Daoy (cell line): ENCODE measurements around the gene SHC2. TPM values are rescaled to one million over a fixed set of nuclear protein-coding genes. Genes with fewer than 3 reads are reported as not detected.
A peak's percentile ranks its signal among the peaks of the same experiment; 100 is the strongest.
"Not testable (repeated sequence)": the region's sequence is repeated elsewhere in the genome, so short reads cannot be mapped to it uniquely, and the experiment has no call there.

Experiments
- DNase-seq: peaks from one replicate; pipeline ENCODE4 v3.0.0-alpha.2; 2015; ENCODE audit warnings: low read depth
- total RNA-seq: library from RNA; depleted of rRNA; stranded (reverse); fragments of >200 nt; shearing (Covaris generic); gene quantifications from 2 replicates; pipeline ENCODE4 v1.2.3, GENCODE V29; 2014

The SHC2 gene
- total RNA-seq, 1 experiment from 2014 or later, result 0.11 TPM

DNA sequence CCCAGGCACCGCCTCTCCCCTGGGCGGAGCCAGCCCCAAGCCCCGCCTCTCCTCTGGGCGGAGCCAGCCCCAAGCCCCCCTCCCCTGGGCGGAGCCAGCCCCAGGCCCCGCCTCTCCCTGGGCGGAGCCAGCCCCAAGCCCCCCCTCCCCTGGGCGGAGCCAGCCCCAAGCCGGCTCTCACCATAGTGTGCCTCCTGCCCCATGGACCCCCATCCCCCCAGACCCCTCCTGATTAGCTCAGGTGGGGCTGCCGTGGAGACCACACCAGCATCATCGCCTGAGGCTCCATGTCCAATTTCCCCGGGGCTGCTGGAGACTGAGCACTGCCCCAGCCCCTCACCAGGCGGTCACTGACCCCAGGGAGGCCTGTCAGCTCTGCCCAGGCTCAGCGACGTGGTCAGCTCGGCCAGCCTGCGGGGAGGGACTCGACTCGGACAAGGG is 31.3 kb upstream of the SHC2 start:
- no peak for DNase-seq

DNA sequence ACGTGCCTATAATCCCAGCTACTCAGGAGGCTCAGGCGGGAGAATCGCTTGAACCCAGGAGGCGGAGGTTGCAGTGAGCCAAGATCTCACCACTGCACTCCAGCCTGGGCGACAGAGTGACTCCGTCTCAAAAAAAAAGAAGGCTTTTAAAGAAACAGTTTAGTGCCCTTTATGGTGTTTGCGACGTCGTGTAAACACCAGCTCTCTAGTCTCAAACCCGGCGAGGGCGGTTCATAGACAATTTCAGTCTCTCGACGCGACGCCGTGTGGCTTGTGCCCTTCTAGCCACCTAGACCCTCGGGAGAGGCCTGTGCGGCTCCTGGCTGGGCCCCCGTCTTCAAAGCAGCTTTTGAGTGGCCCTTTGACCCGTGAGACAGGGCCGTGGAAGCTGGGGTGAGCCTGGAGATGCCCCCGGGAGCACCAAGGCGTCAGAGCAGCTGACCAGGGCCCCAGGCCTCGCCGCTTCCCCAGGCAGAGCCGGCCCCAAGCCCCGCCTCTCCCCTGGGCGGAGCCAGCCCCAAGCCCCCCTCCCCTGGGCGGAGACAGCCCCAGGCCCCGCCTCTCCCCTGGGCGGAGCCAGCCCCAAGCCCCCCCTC is 30.4 kb upstream of the SHC2 start:
- no peak for DNase-seq

DNA sequence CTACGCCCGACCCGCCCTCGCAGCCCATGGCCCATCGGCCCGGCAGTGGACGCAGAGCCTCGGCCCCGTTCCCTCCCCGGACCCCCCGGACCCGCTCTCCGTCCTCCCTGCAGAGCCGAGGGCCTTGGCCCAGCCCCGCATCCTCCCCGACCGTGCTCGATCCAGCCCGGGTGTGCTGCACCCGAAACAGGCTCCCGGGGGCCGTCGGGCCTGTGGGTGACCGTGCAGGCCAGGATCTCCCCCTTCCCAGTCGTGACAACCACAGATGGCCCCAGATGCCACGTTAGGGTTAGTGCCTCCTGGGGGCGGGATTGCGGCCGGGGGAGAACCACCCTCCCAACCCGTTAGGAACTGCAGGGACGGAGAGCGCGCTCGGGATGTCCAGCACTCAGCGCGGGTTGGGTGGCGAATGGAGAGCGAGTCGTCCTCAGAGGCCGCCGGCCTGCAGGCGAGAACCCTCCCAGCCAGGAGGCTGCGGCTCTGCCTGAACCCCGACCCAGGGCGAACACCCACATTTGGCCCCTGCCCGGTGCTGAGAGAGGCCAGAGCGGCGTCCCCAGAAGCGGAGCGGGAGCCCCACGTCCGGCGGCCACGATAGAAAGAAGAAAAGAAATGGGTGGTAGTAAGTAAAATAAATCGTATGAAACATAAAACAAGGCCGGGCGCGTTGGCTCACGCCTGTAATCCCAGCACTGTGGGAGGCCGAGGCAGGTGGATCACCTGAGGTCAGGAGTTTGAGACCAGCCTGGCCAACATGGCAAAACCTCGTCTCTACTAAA is 28.8 kb upstream of the SHC2 start:
- no peak for DNase-seq

DNA sequence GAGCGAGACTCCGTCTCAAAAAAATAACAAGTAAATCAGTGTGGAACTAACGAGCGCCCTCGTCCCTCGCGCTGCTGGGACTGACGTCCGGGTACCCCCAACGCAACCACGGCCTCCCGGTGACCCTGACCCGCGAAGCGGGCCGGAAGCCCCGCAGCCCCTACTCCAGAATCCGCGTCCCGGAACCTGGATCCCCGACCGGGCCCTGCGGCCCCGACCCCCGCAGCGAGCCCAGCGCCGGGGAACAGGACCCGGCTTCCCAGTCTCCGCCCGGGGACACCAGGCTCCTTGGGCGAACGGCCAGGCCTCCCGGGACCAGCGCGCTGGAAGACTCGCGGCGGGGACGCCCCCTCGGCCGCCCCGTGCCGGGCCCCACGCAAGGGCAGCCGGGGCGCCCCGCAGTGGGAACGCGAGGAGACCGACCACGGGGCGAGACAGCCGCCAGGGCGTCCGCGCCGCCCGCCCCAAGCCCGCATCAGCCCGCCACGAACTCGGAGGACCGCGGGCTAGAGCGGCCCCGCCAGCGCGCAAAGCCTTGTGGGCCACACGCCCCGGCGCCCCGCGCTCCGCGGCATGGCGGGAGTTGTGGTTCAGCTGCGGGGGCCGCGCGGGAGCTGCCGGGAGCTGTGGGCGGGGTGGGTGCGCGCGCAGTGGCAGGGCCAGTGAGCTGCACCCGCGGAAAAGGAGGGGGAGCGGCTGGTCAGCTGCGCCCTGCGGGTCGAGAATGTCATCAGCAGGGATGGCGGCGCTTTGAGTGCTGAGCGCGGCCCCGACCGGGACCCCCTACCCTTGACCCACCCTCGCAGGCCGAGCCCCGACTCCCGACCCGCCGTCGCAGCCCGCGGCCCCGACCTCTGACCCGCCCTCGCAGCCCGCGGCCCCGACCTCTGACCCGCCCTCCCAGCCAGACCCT is 27.9 kb upstream of the SHC2 start:
- DNase-seq, result peak; percentile 97

DNA sequence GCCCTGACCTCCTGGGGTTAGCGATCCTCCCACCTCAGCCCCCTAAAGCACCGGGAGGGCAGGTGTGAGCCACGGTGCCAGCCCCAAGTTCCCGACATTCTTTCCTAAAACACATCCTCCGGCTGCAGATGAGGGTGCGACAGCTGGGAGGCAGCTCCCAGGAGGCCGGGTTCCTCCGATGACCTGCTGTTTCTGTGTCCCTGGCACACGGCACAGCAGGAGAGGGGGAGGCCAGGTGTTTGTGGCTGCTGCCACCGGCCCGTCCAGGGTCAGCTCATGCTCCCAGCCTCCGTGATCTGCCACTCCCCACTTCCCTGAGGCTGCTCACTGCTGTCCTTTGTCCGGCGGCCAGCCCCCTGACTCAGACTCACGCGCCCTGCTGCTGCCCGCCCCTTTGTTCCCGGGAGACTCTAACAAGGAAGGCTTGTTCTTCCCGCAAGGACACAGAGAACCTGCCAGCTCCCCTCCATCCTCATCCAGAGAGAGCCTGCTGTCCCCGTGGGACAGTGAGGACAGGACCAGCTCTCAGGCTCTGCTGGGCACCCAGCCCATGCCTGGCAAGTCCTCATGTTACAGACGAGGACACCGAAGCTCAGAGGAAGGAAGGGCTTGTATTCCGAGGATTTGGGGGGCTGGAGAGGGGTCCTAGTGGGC is 24.9 kb upstream of the SHC2 start:
- DNase-seq, result peak; percentile 60

DNA sequence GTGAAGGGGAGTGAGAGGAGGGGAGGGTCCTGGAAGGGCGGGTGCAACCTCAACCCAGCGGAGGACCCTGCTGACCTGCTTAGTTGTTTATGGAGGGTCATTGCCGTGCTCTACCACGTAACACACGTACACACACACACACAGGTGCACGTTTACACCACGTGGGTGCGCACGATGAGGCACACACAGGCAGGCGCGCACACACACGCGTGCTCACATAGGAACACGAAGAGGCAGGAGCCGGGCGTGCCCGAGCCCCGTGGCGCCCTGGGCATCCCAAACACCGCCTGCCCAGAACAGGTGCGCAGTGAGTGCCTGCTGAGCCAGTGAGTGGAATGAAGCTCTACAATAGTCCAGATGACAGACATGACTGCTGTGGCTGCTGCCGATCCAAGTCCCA is 24.2 kb upstream of the SHC2 start:
- DNase-seq, result no peak

DNA sequence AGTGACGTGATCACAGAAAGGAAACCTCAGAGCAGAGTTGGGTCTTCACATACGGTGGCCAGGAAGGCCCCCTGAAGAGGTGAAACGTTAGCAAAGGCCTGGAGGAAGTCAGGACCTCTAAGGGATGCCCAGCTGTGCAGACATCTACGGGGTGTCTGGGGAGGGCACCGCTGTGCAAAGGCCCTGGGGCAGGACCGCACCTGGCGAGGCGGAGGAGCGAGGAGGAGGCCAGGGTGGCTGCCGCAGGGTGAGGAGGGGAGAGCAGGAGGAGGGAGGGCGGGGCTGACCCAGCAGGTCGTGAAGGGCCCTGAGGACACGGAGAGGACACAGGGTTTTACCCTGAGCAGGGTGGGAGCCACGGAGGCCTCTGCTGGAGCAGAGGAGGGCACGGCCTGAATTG is 23.7 kb upstream of the SHC2 start:
- DNase-seq, result no peak

DNA sequence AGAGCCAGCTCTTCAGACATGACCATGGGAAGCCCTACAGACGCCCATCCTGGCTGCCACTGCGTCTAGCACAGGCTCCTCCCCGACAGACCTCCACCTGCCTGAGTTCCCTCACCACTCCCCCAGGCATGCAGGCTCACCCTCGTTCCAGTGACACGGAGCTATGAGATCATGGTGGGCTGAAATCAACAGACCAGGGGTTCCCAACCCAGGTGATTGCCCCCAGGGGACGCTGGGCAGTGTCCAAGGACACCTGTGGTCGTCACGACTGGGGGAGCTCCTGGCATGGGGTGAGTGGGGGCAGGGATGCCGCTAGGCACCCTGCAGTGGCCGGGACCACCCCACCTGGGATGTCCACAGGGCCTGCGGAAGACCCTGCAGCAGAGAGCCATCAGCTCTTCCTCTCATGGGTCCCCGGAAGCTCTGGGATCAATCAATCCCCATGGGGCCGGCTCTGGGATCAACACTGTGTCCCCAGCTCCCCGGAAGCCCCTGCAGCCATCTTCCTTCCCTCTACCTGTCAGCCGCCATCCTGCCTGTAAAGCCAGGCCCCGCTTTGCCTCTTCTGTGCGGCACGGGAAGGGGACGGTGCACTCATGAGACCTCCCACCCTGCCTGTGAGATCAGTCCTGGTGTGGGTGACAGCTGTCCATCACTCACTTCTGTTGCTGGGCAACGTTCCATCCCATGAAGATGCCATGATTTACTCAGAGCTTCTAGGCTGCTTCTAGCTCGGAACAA is 22.7 kb upstream of the SHC2 start:
- DNase-seq, result no peak

DNA sequence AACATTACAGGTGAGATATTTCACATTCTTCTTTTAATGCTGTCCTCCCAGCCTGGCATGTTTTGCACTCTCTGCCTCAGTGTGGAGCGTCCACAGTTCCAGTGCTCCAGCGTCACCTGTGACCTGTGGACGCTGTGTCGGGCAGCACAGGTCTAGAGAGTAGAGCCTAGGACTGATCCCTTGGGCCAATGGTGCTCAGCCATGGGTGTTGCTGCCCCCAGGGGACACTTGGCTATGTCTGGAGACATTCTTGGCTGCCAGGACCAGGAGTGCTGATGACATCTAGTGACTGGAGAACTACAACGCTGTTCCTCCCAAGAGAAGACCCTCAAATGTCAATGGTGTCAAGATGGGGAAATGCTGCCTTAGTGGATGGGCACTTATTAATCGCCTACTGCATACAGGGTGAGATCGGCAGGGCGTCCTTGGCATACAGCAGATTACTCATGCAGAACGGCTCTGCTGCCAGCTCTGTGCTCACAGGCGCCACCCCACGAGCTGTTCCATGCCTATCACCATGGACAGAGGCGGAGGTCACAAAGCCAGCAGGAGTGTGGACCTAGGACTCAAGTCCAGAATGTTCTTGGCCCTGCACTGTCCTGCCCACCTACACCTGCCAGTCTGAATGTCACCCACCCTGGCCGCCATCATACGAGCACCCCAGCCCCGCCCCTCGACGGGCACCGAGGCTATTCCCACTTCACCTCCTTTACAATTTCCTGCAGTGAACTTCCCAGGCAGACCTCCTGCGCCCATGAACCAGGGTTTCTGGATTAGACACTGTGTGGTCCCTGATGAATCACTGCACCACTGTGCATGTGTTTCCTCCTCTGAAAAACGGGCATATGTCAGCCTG is 21.6 kb upstream of the SHC2 start:
- DNase-seq, result no peak

DNA sequence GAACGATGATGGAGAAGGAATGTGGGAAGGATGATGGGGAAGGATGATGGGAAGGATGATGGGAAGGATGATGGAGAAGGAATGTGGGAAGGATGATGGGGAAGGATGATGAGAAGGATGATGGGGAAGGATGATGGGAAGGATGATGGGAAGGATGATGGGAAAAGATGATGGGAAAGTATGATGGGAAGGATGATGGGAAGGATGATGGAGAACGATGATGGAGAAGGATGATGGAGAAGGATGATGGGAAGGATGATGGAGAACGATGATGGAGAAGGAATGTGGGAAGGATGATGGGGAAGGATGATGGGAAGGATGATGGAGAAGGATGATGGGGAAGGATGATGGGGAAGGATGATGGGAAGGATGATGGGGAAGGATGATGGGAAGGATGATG is 20.3 kb upstream of the SHC2 start:
- DNase-seq, result not testable (repeated sequence)

DNA sequence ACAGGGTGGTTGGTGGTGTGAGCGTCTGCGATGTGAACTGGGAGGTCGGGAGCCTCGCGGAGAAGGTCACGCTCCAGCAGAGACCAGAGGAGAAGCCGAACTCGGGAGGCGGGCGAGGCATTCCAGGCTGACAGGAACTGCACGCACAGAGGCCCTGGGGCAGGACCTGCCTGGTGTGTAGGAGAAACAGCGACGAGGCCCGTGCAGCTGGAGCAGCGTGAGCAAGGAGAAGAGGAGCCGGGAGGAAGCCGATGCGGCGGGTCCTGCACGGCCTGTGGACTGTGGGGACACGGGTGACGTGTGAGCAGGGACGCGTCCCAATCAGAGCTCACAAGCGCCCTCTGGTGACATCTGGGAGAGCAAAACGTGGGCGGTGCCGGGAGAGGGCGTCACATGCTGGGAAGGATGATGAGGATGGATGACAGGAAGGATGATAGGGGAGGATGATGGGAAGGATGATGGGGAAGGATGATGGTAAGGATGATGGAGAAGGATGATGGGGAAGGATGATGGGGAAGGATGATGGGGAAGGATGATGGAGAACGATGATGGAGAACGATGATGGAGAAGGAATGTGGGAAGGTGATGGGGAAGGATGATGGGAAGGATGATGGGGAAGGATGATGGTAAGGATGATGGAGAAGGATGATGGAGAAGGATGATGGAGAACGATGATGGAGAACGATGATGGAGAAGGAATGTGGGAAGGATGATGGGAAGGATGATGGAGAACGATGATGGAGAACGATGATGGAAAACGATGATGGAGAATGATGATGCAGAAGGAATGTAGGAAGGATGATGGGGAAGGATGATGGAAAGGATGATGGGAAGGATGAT is 19.4 kb upstream of the SHC2 start:
- DNase-seq, result peak; percentile 57

DNA sequence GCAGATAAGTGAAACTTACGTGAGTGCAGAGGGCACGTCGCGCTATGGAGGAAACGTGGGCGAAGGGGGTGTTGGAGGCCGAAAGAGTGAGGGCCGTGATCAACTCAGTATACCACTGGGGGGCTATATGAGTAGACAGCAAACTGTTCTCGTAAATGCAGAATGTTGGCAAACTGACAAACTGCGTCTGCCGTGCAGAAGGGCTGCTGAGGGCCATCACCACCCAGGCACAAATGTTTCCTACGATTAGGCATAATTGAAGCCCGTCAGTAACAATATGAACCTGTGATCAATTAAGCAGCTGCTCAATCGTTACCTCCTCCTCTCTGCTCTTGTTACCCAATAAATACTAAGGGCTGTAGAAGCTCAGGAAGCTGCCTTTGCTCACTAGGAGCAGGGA is 18.1 kb upstream of the SHC2 start:
- DNase-seq, result no peak

DNA sequence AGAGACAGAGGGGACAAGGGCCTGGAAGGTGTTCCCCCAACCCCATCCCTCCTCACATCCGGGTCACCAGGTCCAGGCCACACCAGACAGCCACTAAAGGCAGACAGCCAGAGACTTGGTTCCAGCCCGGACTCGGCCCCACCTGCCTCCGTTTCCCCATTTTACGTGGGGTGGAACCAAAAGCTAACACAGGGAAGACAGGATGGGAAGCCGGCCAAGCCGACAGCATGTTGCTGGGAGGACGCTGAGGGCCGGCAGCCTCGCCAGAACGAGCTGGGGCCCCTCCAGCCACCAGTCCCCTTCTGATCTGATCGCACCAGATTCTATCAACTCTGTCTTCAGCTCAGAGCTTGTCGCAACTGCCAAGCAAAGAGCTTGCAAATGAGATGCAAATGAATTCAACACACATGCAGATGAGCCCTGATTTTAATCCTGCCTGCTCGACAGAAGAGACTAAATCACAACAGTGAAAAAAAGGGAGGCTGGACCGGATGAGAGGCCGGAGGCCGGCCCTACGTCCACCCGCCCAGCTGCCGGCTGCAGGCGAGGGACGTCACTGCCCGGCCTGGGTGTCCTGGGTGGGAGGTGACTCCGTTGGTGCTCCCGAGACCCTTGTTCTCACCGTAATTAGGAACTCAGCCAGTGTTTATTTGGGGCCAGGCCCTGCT is 17.5 kb upstream of the SHC2 start:
- no peak for DNase-seq

DNA sequence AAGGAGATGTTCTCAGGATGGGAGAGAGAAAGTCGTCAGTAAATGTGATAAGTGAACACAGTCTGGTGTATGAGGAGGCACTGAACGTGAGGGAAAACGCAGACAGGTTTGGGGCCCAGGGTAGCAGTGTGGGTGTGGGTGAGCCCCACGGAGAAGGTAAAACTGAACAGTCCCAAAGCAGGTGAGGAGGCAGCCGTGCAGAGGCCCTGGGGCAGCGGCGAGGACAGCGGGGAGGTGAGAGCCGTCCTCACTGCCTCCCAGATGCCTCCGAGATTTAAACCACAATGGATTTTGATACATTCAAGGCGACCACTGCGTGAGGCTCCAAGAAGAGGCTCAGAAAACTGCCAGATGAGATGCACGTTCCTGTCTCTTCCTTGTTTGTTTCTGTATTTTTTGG is 14.5 kb upstream of the SHC2 start:
- DNase-seq, result no peak

DNA sequence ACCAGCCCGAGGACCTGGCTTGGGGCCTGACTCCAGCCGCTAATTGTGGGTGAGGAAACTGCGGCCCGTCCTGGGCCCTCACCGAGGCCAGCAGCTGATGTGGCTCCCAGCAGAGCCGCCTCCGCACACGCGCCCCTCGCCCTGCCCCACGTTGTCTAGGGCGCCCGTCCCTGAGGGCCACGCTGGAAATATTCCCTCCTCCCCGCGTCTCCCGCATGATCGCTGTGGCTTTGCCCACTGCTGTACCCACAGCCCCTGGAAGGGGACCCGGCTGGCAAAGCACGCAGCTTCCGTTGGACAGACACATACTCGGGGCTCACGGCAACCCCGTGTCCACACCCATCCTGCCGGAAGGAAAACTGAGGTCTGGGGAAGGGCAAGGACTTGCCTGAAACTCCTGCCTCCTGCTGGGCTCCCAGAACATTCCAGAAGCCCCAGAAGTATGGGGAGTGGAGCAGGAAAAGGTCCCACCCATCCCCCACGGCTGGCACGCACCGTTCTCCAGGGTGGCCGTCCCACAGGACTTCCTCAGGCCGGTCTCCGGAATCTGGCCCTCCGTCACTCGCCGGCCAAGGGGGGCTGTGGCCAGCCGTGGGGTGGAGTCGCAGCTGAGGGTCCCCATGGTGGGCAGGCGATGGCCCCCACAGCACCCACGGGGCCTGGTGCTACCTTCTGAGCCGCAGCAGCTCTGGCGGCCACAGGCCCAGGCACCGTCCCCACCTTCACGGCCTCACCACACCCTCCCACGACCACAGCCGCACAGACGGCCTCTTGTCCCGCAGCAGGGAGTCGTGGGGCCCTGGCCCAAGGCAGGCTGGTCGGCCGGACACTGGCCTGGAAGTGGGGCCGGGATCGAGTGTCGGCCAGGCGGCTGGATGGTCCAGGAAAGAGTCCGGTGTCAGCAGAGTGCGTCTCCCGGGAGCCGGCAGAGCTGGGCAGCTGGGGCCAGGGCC is 13.6 kb upstream of the SHC2 start:
- no peak for DNase-seq

DNA sequence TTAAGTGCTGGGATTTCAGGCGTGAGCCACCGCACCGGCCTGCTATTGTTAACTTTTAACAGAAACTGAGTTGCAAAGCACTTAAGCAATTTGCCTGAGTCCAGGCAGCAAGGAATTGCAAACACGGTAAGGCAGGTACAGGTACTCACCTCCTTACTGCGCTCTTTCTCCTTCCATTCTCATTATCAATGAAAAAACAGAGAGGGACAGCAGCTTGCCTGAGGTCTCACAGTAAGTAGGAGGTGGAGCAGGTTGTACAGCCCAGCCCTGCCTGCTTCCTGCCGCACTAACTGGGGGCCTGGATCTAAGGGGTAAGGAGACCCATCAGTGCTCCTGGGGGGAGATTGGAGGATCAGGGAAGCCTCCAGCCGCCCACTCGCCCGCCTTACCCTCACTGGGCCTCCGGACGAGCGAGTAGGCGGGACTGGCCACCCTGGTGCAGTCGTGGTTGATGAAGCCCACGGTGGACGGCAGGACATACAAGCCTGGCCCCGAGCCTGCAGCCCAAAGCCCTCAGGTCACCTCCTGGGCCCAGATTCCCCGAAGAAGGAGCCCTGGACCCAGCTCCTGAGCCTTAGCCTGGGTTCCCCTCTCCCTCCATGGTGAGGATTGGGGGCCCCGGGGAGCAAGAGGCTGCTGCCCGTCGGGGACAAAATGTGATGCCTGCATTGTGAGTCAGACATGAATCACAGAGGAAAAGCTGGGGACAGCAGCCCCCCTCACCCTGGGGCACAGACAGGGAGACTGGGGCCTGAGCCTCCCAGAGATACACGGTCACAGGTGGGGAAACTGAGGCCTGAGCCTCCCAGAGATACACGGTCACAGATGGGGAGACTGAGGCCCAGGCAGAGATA is 11.4 kb upstream of the SHC2 start:
- DNase-seq, result no peak

DNA sequence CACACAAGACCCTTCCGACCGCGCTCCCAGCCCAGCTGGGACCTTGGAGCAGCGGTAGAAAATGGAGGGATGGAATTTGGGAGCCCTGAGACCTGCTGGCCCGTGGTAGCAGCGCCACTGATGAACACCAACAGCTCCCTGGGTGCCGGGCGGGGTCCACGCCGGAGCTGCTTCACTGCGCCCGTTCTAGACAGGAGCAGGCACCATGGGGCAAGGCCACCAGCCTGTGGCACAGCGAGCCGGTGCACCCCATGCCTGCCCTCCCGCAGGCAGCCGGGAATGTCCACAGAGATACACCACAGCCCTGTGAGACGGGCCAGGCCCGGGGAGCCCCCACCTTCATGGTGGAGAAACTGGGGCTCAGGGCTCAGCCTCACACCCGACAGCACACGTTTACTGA is 9.9 kb upstream of the SHC2 start:
- no peak for DNase-seq
